ENCODE results near the gene NFIA. TPM values are rescaled to one million over a fixed set of nuclear protein-coding genes. Genes with fewer than 3 reads are reported as not detected.

Gene NFIA
- total and polyA plus RNA-seq, 9 of the 15 experiments (the other 6 are each of a cell fraction or from before 2014, with no cell fraction given): 5.3 to 24.9 (median 9.8) TPM

GRCh38 chr1:61089741-61090140, 7.4 kb downstream of the NFIA start:
- no peak overlapping the region for H3K4me2 ChIP-seq (ENCODE audit: insufficient read depth, low read length)
- CTCF ChIA-PET (ENCODE audit: low intra/inter-chr PET ratio): no interaction called here
- H3K27me3 ChIP-seq (ENCODE audit: control insufficient read depth in 2 of 2, insufficient read depth in 2 of 2, low read length in 2 of 2): no peaks in the 10 kb centered on the region
- TF ChIP-seq HMG20A (CRISPR knock-in tag; conservative IDR thresholded peaks at IDR 0.05) (no peak), MYBL2 (IDR thresholded peaks at IDR 0.05; ENCODE audit: low read depth) (no peak), MYBL2 (CRISPR knock-in tag; IDR thresholded peaks at IDR 0.05; ENCODE audit: borderline replicate concordance) (no peak), RFX5 (IDR thresholded peaks at IDR 0.05; ENCODE audit: low read depth, low read length) (no peak), TCF3 (CRISPR knock-in tag; IDR thresholded peaks at IDR 0.05) (no peak), SNAPC5 (CRISPR knock-in tag; IDR thresholded peaks at IDR 0.05) (no peak), KDM2B (CRISPR knock-in tag; IDR thresholded peaks at IDR 0.05) (no peak), NR1H2 (CRISPR knock-in tag; IDR thresholded peaks at IDR 0.05) (no peak), MTF1 (CRISPR knock-in tag; IDR thresholded peaks at IDR 0.05; ENCODE audit: borderline replicate concordance) (no peak), ETS2 (tag; IDR thresholded peaks at IDR 0.05; ENCODE audit: borderline replicate concordance, poor library complexity, severe bottlenecking) (no peak), TAL1 (IDR thresholded peaks at IDR 0.05) (no peak), ZFP36 (IDR thresholded peaks at IDR 0.05; ENCODE audit: low read depth, low read length, partially characterized antibody) (no peak)
- peaks cover 100% of the 10 kb centered on the region for H3K79me2 ChIP-seq (ENCODE audit: control insufficient read depth, insufficient read depth, low read length)
- peaks cover 3 to 7% of the 10 kb centered on the region in 2 experiments; a peak in 4 of 5 replicates for H3K4me1 ChIP-seq (replicated peaks in 1 of 2; ENCODE audit: control insufficient read depth in 2 of 2, insufficient read depth in 2 of 2, low read length in 2 of 2)
- in situ Hi-C loops (cut with MboI): no loop called here
- H3K36me3 ChIP-seq (ENCODE audit: control insufficient read depth, insufficient read depth, low read length): peaks cover 52% of the 10 kb centered on the region
- H3K27ac ChIP-seq (ENCODE audit: extremely low read depth, low read depth, low read length): no peak overlapping the region
- ATAC-seq (no peak), FAIRE-seq (no peak), DNase-seq (ENCODE audit: extremely low read depth in 1 of 4, low spot score in 3 of 4) (no peak)
- BruUV-seq (replicated peaks): no TSS peak
- H3K9me3 ChIP-seq (replicated peaks; ENCODE audit: control insufficient read depth, insufficient read depth, low read depth, low read length): no peaks in the 10 kb centered on the region
- POLR2A ChIA-PET: interaction anchor here (2.2 kb wide), 1 partner anchor 10 kb away, joined by 7 read pairs; no protein-coding TSS in a partner anchor
- no peaks in the 10 kb centered on the region for H3K9me1 ChIP-seq (ENCODE audit: control insufficient read depth, insufficient read depth, low read length)
- no peak overlapping the region for H2AFZ ChIP-seq (ENCODE audit: low read depth, low read length)
- H3K4me3 ChIP-seq: no peak overlapping the region
- H3K9ac ChIP-seq (ENCODE audit: insufficient read depth in 1 of 2, low read depth in 2 of 2, low read length in 2 of 2): no peak overlapping the region
- H4K20me1 ChIP-seq (replicated peaks; ENCODE audit: control insufficient read depth, insufficient read depth, low read length): peaks cover 6% of the 10 kb centered on the region; the same call in 1 of the 2 replicates
- intact Hi-C loops (cut with micrococcal nuclease): loop anchor here (10.0 kb wide), 2 partner anchors 115 to 765 kb away; no protein-coding TSS in a partner anchor
